HG03103 (cell line): Measurements from ENCODE around the gene ZNF518A.
"Not testable (repeated sequence)": the region's sequence is repeated elsewhere in the genome, so short reads cannot be mapped to it uniquely, and the experiment has no call there.

ENCODE experiments used
- ATAC-seq: cut with Tn5 transposase; IDR thresholded peaks from one replicate; pipeline ENCODE4 v1.9.1; 2021; ENCODE audit warnings: low read depth; ENCODE audit not compliant: unreplicated experiment

The ZNF518A gene

DNA sequence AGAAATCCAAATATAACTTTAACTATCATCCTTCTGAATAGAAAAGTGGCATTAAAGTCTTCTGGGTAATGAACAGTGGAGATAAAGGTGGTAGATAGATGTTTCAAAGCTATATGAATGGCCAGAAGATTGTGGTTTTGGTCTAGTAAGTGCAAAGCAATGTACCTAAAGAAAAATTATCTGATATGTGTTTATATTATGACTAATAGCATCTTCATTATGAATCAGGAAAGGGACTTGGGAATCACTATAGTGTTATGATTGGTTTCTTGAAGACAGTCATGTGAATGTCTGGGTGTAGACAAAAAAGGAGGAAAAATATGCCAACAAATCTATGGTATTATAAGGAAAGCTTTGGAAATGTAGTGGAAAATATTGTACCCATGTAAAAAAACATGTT is 3.0 kb downstream of the ZNF518A start:
- no peak for ATAC-seq

GRCh38 chr10:96136810-96137209 is 6.7 kb downstream of the ZNF518A start:
- no peak for ATAC-seq

DNA sequence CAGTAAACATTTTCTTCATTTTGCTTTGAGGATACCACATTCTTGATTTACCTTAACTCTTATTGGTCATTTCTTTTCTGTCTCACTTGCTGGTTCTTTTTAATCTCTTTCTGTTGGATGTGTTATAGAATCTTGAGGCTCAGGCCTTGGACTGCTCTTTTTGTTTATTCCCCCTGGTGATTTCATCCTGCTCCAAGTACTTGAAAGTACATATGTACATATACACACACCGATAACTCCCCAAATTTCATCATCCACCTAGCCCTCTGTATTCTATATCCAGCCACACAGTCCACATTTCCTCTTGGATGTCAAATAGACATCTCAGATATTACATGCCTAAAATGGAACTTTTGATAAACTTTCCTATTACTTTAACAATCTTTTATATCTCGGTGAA is 7.5 kb downstream of the ZNF518A start:
- no peak for ATAC-seq

GRCh38 chr10:96138102-96138501 is 8.0 kb downstream of the ZNF518A start:
- peak; percentile 95 for ATAC-seq

GRCh38 chr10:96152437-96152836 is 22.3 kb downstream of the ZNF518A start:
- ATAC-seq, result no peak

- ATAC-seq, result no peak
These were observed 23.0 kb downstream of the ZNF518A start for GRCh38 chr10:96153070-96153469.

- no peak for ATAC-seq
These were observed 35.6 kb downstream of the ZNF518A start for GRCh38 chr10:96165726-96166125.

DNA sequence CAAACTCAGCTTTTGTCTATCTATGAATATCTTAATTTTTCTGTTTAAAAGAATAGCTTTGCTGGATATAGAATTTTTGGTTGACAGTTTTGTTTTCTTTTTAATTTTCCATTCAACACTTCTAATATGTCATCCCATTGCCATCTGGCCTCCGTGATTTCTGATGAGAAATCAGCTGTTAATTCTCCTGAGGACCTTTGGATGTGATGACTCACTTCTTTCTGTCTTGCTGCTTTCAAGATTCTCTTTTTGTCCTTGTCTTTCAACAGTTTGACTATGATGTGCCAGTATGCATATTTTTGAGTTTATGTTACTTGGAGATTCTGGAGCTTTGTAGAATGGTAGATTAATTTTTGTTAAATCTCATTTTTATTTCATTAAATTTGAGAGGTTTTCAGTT is 38.4 kb downstream of the ZNF518A start:
- ATAC-seq, result no peak

DNA sequence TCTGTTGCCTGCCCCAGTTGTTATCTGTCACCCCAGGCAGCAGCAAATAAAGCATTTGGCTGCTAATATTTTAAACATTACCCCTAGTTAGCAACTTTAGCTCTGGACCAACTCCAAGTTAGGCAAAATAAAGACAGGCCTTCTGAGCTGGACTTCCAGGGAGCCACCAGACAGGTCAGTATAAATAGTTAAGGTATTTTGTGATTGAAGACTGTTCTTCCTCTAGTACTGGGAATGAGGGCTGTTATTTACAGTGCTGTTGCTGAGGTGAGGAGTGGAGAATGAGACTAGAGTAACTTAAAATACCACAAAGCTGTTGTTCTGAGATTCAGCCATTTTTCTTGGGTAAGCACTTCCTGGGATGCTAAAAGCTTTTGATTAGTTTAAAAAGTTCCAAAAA is 40.1 kb downstream of the ZNF518A start:
- no peak for ATAC-seq

GRCh38 chr10:96172666-96173065 is 42.6 kb downstream of the ZNF518A start:
- ATAC-seq, result no peak

GRCh38 chr10:96176985-96177384 is 46.9 kb downstream of the ZNF518A start:
- no peak for ATAC-seq

DNA sequence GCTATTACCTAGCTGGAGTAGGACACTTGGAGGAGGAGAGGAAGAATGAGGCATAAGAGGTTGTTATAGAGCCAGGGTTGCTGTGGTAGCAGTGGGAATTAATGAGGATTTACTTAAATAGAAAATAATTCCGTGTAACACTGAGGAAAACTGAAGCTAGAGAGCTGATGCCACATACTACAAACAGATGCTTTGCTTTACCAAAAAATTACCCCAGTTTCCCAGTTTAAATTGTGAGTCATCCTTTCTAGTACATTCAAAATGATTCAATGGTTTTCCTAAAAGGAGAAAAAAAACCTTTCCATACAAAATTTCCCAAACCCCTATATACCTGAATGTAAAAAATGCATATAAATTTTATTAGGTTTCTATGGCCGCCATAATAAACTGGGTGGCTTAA is 58.3 kb downstream of the ZNF518A start:
- no peak for ATAC-seq

DNA sequence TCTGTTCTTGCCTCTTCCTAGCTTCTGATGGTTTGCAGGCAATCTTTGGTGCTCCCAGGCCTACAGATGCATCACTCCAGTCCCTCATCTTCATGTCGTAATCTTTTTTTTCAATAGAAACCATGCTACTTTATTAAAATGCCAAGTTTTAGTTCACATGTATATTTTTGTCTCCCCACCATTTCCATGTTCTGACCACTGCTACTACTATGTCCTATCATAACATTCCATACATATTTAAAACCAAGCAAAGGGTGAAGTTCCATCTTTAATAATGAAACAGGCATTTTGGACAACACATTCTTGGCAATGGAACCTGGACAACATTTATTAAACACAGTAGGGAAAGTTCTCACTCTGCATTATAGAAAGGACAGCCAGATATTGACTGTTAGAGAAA is 58.8 kb downstream of the ZNF518A start:
- ATAC-seq, result no peak

GRCh38 chr10:96189505-96189904 is 59.4 kb downstream of the ZNF518A start:
- not testable (repeated sequence) for ATAC-seq

GRCh38 chr10:96201525-96201924 is 71.4 kb downstream of the ZNF518A start:
- no peak for ATAC-seq

- ATAC-seq, result no peak
These were observed 75.5 kb downstream of the ZNF518A start for GRCh38 chr10:96205580-96205979.

DNA sequence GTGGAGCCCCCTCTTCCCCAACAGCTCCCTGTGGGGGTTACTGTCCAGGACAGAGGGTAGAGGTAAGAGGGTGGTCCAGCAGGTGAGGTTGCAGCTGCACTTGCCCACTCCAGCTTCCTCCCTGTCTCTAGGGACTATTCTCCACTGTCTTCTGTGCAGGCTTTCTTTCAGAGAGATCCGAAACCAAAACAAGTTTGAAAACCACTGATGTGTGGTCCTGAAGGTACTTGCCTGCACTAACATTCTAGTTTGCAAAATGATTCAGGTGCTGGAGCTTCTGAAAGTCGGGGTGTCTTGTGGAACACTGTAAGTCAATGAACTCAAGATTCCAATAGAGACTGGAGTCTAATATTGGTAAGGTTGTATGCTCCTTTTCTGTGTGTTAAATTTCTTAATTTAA is 78.2 kb downstream of the ZNF518A start:
- ATAC-seq, result peak; percentile 76

DNA sequence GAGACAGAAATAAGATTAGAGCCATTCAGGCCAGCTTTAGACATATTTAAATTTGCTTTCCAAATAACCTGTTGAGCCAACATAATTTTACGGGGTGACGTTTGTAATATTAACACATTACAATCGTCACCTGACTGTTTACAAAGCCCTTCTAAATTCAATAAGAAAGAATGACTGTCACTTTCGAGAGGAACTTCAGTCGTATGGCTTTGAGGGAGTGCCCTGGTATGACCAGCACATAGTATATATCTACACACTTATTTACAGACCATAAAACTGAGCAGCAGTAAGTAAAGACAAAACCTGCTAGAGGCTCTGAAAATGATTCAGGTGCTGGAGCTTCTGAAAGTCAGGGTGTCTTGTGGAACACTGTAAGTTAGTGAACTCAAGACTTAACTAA is 78.8 kb downstream of the ZNF518A start:
- no peak for ATAC-seq

DNA sequence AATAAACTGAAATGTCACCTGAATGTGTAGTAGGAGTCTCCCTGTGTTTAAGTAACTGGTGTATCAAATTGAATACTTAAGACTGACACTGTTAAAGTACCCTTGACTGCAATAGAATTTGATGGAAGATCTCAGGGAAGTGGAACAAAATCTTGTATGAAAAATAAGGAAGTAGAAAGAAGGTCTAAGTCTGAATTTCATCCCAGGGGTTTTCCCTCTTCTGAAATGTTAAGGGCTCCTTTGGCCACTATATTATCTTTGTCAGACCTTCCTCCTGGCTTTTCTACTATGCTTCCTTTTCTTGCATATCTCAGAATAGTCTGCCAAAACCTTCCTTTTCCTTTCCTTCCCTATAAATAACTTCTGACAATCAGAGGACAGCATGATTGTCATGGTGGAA is 81.7 kb downstream of the ZNF518A start:
- ATAC-seq, result no peak

DNA sequence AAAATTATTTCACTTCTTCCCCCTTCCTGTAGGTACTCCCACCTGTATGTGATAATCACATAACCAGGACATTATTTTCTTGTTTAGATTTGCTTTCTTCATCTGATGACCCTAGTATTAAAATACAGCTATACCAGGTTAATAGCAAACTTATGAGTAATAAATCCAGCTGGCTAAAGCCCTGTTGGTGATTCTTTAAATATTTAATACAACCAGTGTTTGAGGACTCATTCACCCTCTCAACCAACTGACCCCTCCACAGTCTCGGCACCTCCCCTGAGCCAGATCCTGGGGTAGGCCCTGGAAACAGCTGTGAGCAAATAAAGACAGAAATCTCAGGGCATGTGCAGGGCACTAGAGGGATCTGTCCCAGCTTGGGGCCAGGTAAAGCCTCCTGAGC is 82.8 kb downstream of the ZNF518A start:
- ATAC-seq, result no peak
